Epithelial cell of proximal tubule (primary cell): ENCODE measurements around the gene RIN3. TPM values are rescaled to one million over a fixed set of nuclear protein-coding genes. Genes with fewer than 3 reads are reported as not detected.
"Not testable (repeated sequence)": the region's sequence is repeated elsewhere in the genome, so short reads cannot be mapped to it uniquely, and the experiment has no call there.

Experiments
- DNase-seq: peaks from one replicate; pipeline ENCODE4 v3.0.0-alpha.2; 2011; ENCODE audit warnings: low read depth
- H3K4me3 ChIP-seq: 2 replicates; pipeline ENCODE4 v1.5.1; 2011; ENCODE audit warnings: low read depth, mild to moderate bottlenecking, low read length
- total RNA-seq: library from RNA; depleted of rRNA; stranded (reverse); fragments of >200 nt; gene quantifications from 2 replicates; pipeline ENCODE4 v1.2.3, GENCODE V29; 2015
- TF ChIP-seq, protein P1 (sequence below): conservative IDR thresholded peaks from 2 replicates; pipeline ENCODE4 v1.5.1; 2012; ENCODE audit warnings: low read depth, mild to moderate bottlenecking, low read length

RIN3 gene
- total RNA-seq, 1 donor from 2014 or later: 7.4 TPM

GRCh38 chr14:92529903-92530302 is 16.3 kb downstream of the RIN3 start:
- no peak overlapping the region for H3K4me3 ChIP-seq
- no peak for DNase-seq
- TF ChIP-seq, protein P1, sequence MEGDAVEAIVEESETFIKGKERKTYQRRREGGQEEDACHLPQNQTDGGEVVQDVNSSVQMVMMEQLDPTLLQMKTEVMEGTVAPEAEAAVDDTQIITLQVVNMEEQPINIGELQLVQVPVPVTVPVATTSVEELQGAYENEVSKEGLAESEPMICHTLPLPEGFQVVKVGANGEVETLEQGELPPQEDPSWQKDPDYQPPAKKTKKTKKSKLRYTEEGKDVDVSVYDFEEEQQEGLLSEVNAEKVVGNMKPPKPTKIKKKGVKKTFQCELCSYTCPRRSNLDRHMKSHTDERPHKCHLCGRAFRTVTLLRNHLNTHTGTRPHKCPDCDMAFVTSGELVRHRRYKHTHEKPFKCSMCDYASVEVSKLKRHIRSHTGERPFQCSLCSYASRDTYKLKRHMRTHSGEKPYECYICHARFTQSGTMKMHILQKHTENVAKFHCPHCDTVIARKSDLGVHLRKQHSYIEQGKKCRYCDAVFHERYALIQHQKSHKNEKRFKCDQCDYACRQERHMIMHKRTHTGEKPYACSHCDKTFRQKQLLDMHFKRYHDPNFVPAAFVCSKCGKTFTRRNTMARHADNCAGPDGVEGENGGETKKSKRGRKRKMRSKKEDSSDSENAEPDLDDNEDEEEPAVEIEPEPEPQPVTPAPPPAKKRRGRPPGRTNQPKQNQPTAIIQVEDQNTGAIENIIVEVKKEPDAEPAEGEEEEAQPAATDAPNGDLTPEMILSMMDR: no peak

- TF ChIP-seq, protein P1: no peak
- no peak for DNase-seq
- no peak overlapping the region for H3K4me3 ChIP-seq
These were observed 17.7 kb downstream of the RIN3 start for GRCh38 chr14:92531106-92531873.

GRCh38 chr14:92532490-92533163 is 19.0 kb downstream of the RIN3 start:
- TF ChIP-seq, protein P1: no peak
- no peak overlapping the region for H3K4me3 ChIP-seq
- DNase-seq: no peak

DNA sequence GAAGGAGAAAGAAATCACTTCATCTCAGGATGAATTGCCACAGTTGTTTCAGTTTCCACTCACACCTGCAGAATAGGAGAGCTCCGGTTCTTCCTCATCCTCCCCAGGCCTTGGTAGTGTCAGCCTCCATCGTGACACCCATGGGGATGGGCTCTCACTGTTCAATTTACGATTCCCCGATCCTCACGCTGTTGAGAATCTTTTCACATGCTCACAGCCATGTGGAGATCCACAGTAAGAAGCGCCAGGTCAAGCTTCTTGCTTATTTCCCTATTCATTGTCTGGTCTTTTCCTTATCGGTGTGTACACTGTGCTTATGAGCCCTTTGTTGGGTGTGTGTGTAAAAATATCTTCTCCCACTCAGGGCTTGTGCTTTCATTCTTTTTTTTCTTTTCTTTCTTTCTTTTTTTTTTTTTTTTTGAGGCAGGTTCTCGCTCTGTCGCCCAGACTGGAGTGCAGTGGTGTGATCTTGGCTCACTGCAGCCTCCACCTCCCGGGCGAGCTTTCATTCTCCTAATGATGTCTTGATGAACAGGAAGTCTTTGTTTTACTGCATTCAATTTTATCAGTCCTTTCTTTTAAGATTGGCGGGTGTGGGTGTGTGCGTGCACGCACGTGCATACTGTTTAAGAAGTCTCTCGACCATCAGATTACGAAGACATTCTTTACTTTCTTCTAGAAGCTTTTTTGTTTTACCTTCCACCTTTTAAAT is 21.5 kb downstream of the RIN3 start:
- TF ChIP-seq, protein P1: no peak
- no peak overlapping the region for H3K4me3 ChIP-seq
- no peak for DNase-seq

DNA sequence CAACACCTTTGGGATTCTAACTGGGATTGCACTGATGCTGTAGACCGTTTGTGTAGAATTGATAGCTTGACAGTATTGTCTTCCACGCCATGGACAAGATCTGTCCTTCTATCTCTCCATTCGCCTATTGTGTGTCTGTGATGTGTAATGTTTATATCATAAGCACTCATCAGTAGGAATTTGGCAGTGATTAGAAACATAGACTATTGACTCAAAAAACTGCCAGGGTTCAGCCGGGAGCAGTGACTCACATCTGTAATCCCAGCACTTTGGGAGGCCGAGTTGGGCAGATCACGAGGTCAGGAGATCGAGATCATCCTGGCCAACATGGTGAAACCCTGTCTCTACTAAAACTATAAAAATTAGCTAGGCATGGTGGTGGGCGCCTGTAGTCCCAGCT is 22.6 kb downstream of the RIN3 start:
- DNase-seq, H3K4me3 ChIP-seq: not testable (repeated sequence)

GRCh38 chr14:92538412-92538985 is 24.9 kb downstream of the RIN3 start:
- DNase-seq: no peak
- TF ChIP-seq, protein P1: no peak
- H3K4me3 ChIP-seq: no peak overlapping the region

GRCh38 chr14:92539419-92539818 is 25.8 kb downstream of the RIN3 start:
- DNase-seq: no peak
- TF ChIP-seq, protein P1: no peak
- no peak overlapping the region for H3K4me3 ChIP-seq
